ENCODE measurements around the gene CHMP1B.

- TF ChIP-seq CTCF (IDR thresholded peaks at IDR 0.05) (no peak), POLR2A (IDR thresholded peaks at IDR 0.05) (no peak), POLR2AphosphoS5 (IDR thresholded peaks at IDR 0.05) (no peak)
Observed at GRCh38 chr18:11845654-11846053, 5.6 kb upstream of the CHMP1B start.
